Activated T-cell treated with anti-CD3 and anti-CD28 coated beads for 48 hours (primary cell): ENCODE data around the gene DNMT3A.
A peak's percentile ranks its signal among the peaks of the same experiment; 100 is the strongest.
"Not testable (repeated sequence)": the region's sequence is repeated elsewhere in the genome, so short reads cannot be mapped to it uniquely, and the experiment has no call there.

Experiments
- DNase-seq: peaks from one replicate; pipeline ENCODE4 v3.0.0-alpha.2; 2020; ENCODE audit warnings: low read depth

DNMT3A gene

DNA sequence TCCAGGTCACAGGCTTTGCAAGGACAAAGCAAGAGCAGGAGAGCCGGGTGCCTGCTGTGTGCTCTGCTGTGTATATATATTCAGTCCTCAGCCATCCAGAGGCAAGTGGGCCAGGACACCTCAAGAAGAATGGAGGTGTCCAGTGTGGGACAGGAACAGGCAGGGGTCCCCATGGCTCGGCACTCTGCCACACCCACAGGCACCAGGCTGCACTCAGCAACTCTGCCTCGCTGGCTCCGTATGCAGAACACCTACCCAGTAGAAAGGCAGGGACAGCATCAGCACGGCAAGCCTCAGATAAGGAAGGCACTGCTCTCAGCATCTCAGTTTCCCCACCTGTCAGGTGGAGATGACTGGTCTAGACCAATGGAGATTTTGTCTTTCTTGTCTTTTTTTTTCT, 57.8 kb downstream of the DNMT3A start:
- no peak for DNase-seq

DNA sequence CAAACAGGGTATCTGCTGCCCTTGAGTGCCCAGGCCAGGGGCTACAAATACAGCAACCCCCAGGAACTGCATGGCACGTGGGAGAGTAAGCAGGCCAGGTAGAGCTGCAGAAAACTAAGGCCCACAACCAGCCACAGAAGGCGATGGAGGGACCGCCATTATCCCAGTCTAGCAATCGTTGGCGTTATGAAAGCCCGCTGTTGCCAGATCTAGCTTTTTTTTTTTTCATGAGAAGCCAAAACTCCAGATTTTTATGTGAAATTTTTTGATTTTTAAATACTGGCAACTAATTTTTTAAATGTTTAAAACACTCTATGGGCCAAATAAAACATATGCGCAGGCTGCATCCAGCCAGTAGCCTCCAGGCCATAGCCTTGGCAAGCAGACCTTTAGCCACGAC, 59.8 kb downstream of the DNMT3A start:
- no peak for DNase-seq

DNA sequence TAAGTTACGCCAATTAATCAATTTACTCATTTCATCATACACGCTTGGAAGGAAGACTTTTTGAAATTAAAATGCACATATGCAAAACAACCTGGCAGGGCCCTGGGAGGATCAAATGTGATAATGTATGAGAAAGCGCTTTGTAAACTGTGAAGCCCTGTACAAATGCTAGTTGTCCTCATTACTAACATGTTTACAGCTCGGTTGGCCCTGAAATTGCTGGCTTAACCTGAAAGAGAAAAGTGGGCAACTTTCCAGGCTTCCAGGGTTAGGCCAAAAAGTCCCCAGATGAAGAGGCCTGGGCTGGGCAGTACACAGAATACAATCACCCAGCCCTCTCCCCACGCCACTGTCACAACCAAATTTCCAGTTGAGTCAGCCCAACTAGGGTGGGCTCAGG, 60.2 kb downstream of the DNMT3A start:
- no peak for DNase-seq

DNA sequence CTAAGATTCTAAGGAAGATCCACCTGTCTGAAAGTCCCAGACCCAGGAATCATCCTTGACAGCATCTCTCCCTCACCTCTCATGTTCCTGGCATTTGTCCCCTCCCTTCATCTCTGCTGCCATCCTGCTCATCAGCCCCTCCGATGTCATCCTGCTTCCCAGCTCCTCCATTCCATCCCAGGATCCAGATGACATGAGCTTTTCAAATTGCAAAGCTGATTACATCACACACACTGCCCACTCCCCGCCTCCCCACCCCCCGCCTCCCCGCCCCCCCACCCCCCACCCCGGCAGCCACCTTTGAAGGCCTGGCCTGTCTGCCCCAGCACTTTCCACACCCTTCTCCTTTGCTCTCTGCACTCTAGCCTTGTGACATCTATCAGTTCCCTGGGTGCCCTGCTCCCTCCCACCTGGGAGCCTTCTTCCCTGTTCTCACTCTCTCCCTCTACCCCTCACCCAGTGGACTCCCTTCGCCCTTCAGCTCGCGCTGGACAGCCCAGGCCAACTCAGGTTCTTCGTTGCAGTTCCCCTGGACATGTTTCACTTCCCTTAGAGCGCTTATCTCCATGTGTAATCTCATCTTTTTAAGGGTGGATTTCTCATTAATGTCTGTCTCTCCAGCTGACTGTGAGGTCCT, 61.6 kb downstream of the DNMT3A start:
- DNase-seq: no peak

DNA sequence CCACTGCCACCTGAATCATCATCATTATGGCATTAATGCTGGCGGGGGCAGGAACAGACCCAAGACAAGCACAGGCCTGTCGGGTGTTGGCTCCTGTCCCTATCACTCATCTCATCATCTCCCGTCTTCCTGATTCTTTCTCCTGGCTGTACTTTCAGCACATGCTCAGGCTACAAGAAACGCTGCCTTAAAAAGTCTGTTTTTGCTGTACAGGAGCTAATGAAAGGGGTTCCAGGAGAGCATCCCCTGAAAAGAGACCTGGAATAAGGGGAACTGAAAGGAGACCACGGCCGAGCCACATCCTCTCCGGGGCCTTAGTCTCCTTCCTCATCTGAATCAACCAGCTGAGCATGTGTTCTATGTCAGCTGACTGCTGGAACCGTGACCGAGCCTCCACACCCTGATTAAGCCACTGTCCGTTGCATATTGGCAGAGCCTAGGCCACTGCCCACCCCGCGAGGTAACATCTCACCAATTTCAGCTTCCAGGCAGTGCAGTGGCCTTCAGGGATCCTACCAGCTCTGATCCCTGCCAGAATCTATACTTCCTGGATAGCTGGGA, 62.6 kb downstream of the DNMT3A start:
- DNase-seq: no peak

DNA sequence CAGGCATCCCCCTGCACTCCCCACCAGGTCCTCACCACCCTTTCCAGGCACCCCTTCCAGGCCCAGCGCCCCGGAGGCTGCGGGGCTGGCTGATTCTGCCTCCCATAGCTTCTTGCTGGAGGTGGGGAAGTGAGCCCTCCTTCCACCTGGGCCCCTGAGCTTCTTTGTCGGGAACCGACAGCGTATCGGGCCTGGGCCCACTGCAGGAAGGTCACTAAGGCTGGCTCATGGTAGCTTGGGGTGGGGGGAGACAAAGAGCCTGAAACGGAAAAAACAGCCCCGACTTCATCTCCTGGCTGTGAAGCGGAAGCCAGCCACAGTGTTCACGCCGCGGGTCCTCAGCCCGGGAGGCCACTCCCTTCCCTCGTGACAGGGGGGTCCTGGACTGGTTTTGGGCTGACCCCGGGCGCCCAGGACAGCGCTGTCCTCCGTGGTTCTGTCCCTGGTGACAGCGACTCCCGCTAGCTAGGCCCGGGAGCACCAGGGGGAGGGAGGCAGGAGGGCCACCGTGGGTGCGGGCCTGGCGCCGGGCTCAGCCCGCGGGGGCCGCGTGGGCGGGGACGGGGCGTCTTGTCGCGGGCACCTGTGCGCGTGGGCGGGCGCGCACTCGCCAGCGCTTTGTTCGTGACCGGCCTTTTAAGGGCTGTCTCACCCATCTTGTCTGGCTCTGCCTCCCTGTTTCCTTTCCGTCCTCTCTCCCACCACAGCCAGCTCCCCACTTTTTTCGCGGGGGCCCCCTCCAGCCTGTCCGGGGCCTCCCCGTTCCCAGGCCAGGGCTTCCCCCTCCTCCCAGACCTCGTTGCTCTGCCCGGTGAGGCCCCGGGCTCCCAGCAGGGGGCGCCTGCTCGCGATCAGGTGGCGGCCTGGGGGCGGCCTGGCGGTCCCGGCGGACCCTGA, 64.9 kb downstream of the DNMT3A start:
- peak; percentile 82 for DNase-seq

DNA sequence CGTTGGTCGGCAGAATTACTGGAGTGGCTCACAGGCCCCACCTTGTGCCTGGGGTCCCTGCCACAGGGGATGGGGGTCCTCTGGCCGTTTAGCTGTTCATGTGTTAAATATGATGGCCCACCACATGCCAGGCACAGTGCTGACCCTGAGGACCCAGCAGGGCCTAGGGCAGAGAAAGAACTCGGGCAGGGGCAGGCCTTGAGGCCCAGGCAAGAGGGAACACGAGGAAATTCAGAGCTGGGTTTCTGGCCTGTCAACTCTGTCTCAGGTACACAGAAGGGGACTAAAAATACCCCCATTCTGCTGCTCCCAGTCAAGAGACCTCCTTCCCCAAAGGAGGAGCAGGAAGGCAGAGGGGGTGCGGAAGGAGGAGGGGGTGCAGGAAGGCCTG, 66.2 kb downstream of the DNMT3A start:
- DNase-seq: no peak

DNA sequence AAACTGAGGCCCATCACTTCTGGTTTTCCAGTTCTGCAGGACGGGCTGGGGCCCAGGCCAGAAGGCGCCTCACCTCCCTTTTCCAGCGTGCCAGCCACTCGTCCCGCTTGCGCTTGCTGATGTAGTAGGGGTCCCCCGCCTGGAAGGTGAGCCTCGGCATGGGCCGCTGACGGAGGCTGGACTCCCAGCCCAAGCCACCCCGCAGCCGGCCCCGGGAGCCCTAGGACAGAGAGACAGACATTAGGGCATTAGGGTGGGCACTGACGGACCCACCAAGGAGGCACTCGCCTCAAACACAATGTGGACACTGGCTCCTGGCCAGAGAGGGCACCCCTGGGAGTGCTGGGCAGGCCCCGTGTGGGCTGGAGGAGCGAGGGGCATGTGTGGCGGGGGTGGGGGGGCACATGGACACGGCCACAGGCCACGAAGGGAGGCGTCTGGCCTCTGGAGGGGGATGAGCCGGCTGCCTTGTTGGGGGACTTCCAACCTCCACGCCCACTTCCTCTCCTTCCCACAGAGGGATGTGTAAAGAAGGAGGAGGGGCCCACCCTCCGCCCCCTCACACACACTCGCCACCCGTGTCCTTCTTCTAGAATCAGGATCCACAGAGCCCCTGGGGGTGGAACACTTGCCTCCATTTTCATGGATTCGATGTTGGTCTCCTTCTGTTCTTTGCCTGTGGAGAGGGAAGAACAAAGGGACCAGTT, 66.7 kb downstream of the DNMT3A start:
- DNase-seq: no peak

DNA sequence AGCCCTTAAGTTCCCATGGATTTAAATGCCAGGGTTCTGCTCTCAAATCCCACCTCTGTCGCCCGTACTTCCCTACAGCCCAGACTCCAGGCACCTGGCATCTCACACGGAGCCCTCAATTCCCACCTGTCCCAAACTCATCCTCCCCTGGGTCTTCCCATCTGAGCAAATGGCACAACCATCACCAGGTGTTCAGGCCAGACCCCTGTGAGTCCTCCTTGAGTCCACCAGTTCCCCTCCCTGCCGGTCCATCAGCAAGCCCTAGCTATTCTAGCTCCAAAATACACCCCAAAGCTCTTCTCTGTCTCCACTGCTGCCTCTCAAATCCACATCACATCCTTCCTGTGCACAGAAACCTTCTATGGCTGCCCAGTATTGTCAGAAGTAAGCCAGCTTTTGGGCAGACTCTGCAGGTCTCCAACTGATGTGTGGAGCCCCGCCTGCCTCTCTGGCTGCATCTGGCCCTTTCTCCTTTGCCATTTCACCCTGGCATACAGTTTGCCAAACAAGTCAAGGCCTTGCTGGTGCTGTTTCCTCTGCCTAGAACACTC, 67.7 kb downstream of the DNMT3A start:
- DNase-seq: no peak

DNA sequence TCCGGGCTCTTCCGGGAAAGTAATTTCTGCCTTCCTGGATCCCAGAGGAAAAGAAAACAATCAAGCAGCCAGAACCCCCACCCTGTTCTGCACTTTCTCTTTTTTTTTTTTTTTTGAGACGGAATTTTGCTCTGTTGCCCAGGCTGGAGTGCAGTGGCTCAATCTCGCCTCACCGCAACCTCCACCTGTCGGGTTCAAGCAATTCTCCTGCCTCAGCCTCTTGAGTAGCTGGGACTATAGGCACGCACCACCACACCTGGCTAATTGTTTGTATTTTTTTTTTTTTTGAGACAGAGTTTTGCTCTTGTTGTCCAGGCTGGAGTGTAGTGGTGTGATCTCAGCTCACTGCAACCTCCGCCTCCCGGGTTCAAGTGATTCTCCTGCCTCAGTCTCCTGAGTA, 69.0 kb downstream of the DNMT3A start:
- not testable (repeated sequence) for DNase-seq

DNA sequence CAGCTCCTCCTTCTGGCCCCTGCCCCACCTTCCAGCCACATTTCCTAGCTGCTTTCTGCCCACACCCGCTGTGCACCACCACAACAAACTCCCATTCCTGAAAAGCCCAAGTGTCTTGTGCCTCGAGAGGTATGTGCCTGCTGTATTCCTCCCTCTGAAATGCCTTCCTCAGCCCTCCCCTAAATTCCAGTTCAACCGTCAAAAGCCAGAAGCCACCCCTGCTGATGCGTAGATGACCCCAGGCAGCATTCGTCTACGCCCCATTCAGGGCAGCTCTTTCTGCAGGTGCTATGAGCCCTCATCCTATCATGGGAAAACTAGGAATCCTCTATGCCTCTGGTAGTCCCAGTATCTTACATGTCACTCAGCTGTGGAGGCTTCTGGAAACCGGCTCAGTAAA, 71.7 kb downstream of the DNMT3A start:
- DNase-seq: no peak

DNA sequence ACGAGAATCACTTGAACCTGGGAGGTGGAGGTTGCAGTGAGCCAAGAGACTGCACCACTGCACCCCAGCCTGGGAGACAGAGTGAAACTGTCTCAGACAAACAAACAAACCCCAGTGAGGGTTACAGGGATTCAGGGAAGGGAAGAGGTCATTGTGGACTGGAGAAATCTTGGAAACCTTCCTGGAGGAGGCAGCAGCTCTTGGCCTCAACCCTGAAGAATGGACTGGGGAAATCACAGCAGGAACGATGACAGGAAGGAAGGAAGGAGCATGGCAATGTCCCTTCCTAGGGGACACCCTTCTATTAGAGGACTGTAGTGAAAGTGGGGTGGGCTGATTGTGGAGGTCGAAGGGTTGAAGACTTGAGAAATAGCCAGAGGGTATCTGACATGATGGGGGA, 72.5 kb downstream of the DNMT3A start:
- DNase-seq: no peak

DNA sequence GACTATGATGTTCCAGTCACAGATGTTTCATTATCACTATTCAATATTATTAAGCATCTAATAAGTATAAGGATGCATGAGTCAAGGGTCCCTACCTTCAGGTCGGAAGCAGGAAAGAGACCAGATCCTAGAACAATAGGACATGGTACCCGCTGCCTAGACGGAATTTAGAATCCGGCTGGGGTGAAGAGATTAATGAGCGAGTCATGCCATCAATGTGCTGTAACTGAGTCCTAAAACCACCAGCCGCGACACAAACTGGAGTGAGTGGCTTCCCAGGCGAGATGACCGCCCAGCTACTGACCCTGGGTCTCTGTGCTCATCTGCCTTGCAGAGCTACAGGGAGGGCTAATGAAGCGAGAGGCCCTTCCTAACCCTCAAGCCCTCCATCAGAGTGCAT, 73.6 kb downstream of the DNMT3A start:
- DNase-seq: no peak

DNA sequence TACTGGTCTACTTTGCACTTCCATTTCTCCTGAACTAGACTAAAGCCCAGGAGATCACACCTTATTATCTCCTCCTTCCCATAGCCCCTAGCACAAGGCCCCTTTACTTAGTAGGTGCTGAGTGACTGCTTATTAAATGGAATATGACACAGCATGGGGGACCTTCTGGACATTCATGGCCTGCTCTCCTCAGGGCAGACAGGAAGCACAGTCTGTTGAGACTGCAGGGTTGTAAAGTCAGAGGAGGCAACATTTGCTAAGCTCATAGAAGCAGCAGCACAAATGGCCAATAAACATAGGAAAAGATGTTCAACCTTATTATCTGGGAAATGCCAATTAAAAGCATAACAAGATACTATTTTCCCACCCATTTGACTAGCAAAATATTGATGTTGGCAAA, 75.3 kb downstream of the DNMT3A start:
- no peak for DNase-seq

DNA sequence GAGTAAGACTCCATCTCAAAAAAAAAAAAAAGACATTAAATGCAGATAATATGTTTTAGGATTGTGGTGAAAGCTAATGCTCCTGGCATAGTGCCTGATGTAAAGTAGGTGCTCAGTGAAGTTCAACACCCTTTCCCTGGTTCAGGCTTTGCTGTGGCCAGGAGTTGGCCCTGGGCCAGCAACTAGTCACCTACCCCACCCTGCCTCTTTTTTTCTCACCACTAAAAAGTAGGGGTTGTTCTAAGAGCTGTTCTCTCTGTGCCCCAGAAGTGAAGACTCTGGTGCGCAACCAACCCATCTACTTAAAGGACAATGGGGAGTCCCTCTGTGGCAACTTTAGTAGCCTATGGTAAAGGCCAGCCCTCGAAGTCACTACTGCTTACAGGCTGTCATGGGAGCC, 75.9 kb downstream of the DNMT3A start:
- DNase-seq: no peak

DNA sequence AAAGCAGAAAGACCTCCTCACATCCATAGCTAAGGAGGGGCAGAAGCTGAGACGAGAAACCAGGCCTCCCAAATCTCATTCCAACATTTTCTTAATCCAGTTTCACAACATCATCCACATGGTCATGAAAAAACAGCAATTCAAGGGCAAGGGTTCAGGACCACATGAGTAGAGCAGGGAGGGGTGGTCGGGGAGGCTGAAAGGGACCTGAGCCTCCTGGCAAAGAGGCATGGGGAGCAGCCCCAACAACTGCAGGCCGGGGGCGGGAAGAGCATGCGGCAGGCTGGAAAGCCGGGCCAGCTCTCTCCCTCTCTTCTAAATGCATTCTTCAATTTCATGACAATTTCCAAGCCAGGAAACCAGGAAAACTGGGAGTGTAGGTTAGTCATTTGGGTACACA, 76.7 kb downstream of the DNMT3A start:
- no peak for DNase-seq

DNA sequence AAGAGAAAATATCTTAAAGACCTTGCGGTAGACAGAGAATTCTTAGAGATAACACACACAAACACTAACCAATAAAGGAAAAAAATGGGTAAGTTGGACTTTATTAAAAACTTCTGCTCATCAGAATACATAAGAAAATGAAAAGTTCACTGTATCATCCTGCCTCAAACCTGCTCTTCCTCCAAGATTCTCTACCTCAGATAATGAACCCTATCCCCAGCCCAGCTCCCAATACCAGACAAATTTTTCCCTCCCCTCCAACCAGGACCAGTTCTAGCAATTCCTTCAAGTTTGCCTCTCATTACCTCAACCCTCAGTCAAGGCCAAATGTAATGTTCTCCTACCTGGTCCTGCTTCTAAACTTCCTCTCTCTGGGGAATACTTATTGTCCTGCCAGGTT, 79.4 kb downstream of the DNMT3A start:
- no peak for DNase-seq

DNA sequence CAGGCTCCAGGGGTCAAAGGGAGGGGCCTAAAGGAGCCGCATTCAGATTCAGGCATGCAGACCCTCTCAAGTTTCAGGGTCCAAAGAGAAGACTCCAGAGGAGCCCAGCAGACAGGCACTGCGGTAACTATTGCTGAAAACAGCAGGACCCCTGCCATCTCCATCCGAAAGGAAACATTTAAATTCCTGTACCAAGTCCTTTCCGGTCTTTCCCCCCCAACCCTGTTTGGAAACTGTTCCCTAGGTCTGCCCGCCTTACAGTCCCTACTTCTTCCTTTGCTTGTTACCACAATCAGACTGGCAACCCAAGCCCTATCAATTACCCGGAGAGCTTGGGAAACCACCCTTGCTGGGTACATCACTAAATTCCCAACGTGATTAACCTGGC, 82.0 kb downstream of the DNMT3A start:
- DNase-seq: no peak

DNA sequence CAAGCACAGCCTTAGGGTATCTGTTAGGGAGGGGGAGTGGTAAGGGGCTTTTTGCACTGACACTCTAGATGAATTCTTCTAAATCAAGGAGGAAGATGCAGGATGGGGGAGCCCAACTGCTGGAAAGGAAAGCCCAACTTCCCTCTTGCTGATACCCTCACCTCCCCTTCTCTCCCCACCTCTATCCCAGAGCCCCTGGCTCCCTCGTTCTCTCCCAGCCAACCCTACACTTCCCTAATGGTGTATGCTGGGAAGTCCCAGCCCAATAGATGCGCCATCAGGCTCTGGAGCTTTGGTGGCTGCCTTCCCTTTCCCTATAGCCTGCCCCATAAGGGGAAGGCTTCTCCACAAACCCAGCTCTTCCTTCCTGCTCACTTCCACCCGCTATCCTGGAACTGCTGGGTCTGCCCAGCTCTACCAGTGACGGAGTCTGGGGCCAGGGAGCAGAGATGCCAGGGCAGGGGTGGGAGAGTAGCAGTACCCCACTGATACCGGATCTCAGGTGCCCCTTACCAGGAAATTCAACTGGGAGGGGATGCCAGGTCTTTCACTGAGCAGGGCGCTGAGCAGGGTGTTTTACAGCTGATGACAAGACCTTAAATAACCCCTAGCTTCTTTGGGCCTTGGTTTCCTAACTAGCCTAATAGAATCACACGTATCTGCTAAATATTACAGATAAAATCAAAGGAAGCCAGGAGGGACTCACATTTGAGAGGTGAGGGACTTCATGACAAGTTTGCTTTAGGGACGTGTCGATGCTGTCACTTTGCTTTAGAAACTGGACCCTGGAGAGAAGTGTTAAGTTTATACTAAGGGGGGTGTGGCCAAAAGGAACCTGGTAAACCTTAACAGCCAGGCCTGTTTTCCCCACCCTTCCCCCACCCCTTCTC, 82.6 kb downstream of the DNMT3A start:
- no peak for DNase-seq

DNA sequence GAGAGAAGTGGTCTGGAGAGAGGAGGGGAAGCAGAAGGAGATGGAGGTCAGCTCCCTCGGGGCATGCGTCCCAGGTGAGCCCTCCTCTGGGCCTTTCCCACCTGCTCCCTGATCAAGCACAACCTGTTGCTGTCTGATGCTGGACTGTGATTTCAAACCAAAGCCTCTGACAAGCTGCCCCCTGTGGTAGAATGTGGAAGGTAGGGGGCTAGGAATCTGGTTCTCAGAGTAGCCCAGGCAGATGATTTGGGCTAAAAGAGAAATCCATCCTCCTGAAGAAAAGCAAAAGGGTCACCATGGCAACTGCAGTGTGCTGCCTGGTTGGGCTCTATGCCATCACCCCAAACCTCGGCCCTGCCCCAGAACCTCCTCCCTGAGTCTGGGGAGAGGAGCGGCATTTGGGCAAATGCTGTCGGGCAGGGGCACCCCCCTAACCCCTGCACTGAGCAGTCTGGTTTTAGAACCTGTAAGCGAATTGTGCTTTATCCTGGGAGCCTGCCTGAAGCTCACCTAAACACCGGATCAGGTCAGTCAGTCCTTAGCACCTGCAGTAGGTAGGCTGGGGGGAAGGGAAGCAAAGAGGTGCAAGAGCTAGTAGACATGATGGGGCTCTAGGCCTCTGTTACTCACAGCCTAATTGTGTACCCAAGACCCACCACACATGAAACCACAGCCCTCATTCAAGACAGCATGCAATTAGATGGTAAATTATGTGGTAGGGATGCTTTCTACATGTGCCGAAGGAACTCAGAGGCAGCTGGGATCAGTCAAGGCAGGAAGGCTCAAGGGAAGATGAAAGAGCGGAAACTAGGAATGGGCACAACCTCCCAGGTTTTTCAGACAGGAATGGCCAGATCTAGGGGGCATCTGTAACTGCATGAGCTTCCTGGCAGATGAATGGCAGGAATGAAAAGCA, 83.5 kb downstream of the DNMT3A start:
- DNase-seq: no peak
